Caco-2 (cell line): ENCODE data around the gene ZFYVE1. TPM values are rescaled to one million over a fixed set of nuclear protein-coding genes. Genes with fewer than 3 reads are reported as not detected.

Source experiments
- BruUV-seq: library from RNA; stranded (reverse); fragments of 400-500 nt; replicated peaks from 2 replicates; lab custom pipeline; 2021; lab: Mats Ljungman, UMichigan
- CTCF ChIA-PET: fragments of 300-600 bp; sonication (Branson Sonifier 250); formaldehyde crosslinking; loops from one replicate; lab custom pipeline; 2022; ENCODE audit warnings: antibody characterized with exemption; lab: Charles Lee
- POLR2A ChIA-PET: fragments of 300-600 bp; sonication (Branson Sonifier 250); formaldehyde crosslinking; loops from one replicate; lab custom pipeline; 2022; ENCODE audit warnings: antibody characterized with exemption; lab: Charles Lee
- DNase-seq, 2 experiments: peaks; one replicate each; pipeline versions ENCODE4 v3.0.0 to v3.0.0-alpha.2; 2020 to 2022
- H3K27me3 ChIP-seq: replicated peaks from 2 replicates; pipeline ENCODE4 v1.6.0; 2011; ENCODE audit warnings: low read length; ENCODE audit not compliant: control insufficient read depth, insufficient read depth
- H3K36me3 ChIP-seq: 2 replicates; pipeline ENCODE4 v1.5.1; 2011; ENCODE audit warnings: low read length; ENCODE audit not compliant: control insufficient read depth, insufficient read depth
- H3K4me1 ChIP-seq: fragments of 250-450 bp; sonication (Bioruptor Pico); 2 replicates; pipeline ENCODE4 v1.5.1; 2020; ENCODE audit warnings: mild to moderate bottlenecking
- H3K4me3 ChIP-seq: 2 replicates; pipeline ENCODE4 v1.5.1; 2011; ENCODE audit warnings: low read depth, mild to moderate bottlenecking, control low read depth, low read length
- H3K9me3 ChIP-seq: fragments of 250-450 bp; sonication (Bioruptor Pico); 2 replicates; pipeline ENCODE4 v1.5.1; 2020; ENCODE audit warnings: mild to moderate bottlenecking, moderate library complexity
- H3K27ac Mint-ChIP-seq: one replicate; pipeline ENCODE4 v1.8.0; 2022; ENCODE audit warnings: mixed read lengths; ENCODE audit not compliant: unreplicated experiment
- H3K27me3 Mint-ChIP-seq: one replicate; pipeline ENCODE4 v1.8.0; 2022; ENCODE audit warnings: mixed read lengths; ENCODE audit not compliant: insufficient read depth, unreplicated experiment
- H3K36me3 Mint-ChIP-seq: one replicate; pipeline ENCODE4 v1.8.0; 2022; ENCODE audit warnings: mild to moderate bottlenecking, mixed read lengths; ENCODE audit not compliant: insufficient read depth, unreplicated experiment
- H3K4me1 Mint-ChIP-seq: one replicate; pipeline ENCODE4 v1.8.0; 2022; ENCODE audit warnings: low read depth, mixed read lengths; ENCODE audit not compliant: unreplicated experiment
- H3K4me3 Mint-ChIP-seq: one replicate; pipeline ENCODE4 v1.8.0; 2022; ENCODE audit warnings: mild to moderate bottlenecking, moderate library complexity, mixed read lengths; ENCODE audit not compliant: unreplicated experiment
- H3K9me3 Mint-ChIP-seq: one replicate; pipeline ENCODE4 v1.8.0; 2022; ENCODE audit warnings: mixed read lengths; ENCODE audit not compliant: unreplicated experiment
- intact Hi-C: fragments of 100-400 bp; cut with micrococcal nuclease; formaldehyde crosslinking; loops from one replicate; pipeline ENCODE4 v1.10.0; 2022; ENCODE audit not compliant: unreplicated experiment
- total RNA-seq: library from RNA; stranded (reverse); gene quantifications from 2 replicates; pipeline ENCODE4 v1.2.3, GENCODE V29; 2022
- TF ChIP-seq, protein P1 (sequence below), 2 experiments: fragments of 200-600 bp in 1 of 2; IDR thresholded peaks; 1 replicate in 1 of 2; 2 replicates in 1 of 2; pipeline versions ENCODE4 v1.5.1 to v1.8.0; 2011 to 2022; ENCODE audit warnings: antibody characterized with exemption in 1 of 2, control low read depth in 1 of 2, inconsistent platforms in 1 of 2, low read depth in 1 of 2, low read length in 1 of 2, mild to moderate bottlenecking in 1 of 2, moderate library complexity in 1 of 2; ENCODE audit not compliant: insufficient read depth in 1 of 2, severe bottlenecking in 1 of 2, unreplicated experiment in 1 of 2

The ZFYVE1 gene
- total RNA-seq, 1 experiment from 2014 or later: 10.8 TPM

DNA sequence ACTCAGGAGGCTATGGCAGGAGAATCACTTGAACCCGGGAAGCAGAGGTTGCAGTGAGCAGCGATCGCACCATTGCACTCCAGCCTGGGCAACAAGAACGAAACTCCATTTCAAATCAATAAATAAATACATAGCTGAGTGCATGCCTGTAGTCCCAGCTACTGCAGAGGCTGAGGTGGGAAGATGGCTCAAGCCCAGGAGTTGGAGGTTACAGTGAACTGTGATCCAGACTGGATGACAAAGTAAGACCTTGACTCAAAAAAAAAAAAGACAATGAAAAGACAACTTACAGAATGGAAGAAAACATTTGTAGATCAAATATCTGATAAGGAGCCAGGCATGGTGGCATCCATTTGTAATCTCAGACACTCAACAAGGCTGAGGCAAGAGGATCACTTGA, 27.6 kb downstream of the ZFYVE1 start:
- Mint-ChIP-seq H3K27ac (no peak overlapping the region), H3K4me1 (no peaks in the 10 kb centered on the region), H3K4me3 (no peak overlapping the region), H3K9me3 (no peaks in the 10 kb centered on the region), H3K36me3 (peaks cover 7% of the 10 kb centered on the region), H3K27me3 (no peaks in the 10 kb centered on the region)
- ChIA-PET CTCF (interaction anchor here (0.6 kb wide), 1 partner anchor 8 kb away, joined by 3 read pairs; no protein-coding TSS in a partner anchor), POLR2A (no interaction called here)
- H3K27me3 ChIP-seq: no peaks in the 10 kb centered on the region
- no peak overlapping the region for H3K4me3 ChIP-seq
- BruUV-seq: no TSS peak
- TF ChIP-seq, protein P1, sequence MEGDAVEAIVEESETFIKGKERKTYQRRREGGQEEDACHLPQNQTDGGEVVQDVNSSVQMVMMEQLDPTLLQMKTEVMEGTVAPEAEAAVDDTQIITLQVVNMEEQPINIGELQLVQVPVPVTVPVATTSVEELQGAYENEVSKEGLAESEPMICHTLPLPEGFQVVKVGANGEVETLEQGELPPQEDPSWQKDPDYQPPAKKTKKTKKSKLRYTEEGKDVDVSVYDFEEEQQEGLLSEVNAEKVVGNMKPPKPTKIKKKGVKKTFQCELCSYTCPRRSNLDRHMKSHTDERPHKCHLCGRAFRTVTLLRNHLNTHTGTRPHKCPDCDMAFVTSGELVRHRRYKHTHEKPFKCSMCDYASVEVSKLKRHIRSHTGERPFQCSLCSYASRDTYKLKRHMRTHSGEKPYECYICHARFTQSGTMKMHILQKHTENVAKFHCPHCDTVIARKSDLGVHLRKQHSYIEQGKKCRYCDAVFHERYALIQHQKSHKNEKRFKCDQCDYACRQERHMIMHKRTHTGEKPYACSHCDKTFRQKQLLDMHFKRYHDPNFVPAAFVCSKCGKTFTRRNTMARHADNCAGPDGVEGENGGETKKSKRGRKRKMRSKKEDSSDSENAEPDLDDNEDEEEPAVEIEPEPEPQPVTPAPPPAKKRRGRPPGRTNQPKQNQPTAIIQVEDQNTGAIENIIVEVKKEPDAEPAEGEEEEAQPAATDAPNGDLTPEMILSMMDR (IDR thresholded peaks at IDR 0.05; ENCODE audit: insufficient read depth in 1 of 2, low read depth in 1 of 2, low read length in 1 of 2, severe bottlenecking in 1 of 2, unreplicated experiment in 1 of 2): no peak
- H3K4me1 ChIP-seq: no peaks in the 10 kb centered on the region
- H3K36me3 ChIP-seq: no peaks in the 10 kb centered on the region
- H3K9me3 ChIP-seq: no peaks in the 10 kb centered on the region
- DNase-seq: no peak
- intact Hi-C loops: no loop called here

DNA sequence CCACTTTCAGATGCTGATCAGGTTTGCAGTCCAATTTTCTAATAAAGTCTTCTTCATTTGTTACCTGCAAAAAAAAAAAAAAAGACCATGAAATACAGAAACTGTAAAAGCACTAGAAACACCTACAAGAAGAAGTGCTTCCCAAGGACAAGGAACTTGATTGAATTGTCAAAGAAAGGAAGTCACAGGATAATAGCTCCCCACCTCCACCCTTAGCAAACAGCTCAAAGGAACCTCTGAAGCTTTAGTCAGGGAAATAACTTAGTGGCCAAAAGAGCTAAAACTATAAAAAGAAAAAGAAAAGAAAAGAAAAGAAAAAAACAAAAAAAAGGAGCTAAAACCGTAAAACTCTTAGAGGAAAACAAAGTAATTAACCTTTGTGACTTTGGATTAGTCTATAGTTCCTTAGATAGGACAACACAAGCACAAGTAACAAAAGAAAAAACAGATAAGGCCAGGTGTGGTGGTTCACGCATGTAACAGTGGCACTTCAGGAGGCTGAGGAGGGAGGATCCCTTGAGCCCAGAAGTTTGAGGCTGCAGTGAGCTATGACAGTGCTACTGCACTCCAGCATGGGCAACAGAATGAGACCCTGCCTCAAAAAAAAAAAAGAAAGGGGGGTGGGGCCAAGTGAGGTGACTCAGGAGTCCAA, 28.5 kb downstream of the ZFYVE1 start:
- no peak for DNase-seq
- no peaks in the 10 kb centered on the region for H3K36me3 ChIP-seq
- no peaks in the 10 kb centered on the region for H3K9me3 ChIP-seq
- intact Hi-C loops: no loop called here
- POLR2A ChIA-PET: no interaction called here
- H3K27me3 ChIP-seq: no peaks in the 10 kb centered on the region
- CTCF ChIA-PET: no interaction called here
- no peaks in the 10 kb centered on the region for H3K9me3 Mint-ChIP-seq
- H3K27me3 Mint-ChIP-seq: no peaks in the 10 kb centered on the region
- no peak overlapping the region for H3K4me3 Mint-ChIP-seq
- no TSS peak for BruUV-seq
- TF ChIP-seq, protein P1 (IDR thresholded peaks at IDR 0.05; ENCODE audit: insufficient read depth in 1 of 2, low read depth in 1 of 2, low read length in 1 of 2, severe bottlenecking in 1 of 2, unreplicated experiment in 1 of 2): no peak
- H3K4me3 ChIP-seq: no peak overlapping the region
- H3K4me1 ChIP-seq: no peaks in the 10 kb centered on the region
- H3K27ac Mint-ChIP-seq: no peak overlapping the region
- peaks cover 7% of the 10 kb centered on the region for H3K36me3 Mint-ChIP-seq
- no peaks in the 10 kb centered on the region for H3K4me1 Mint-ChIP-seq

DNA sequence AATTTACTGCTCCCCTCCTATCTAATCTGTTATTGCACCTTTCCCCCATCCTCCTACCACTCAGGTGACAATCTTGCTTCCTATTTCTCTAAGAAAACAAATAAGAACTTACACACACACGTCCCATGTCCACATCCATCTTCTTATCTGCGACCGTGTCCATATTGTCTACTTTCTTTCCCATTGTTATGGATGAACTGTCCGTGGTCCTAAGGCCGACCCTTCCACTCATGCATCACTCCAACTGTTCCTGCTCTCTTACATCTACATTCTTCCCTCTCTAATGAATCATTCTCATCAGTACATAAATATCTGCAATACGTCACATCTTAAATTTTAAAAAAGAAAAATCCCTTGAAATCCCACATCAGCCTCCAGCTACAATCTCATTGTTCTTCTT, 30.0 kb downstream of the ZFYVE1 start:
- Mint-ChIP-seq H3K4me3 (no peak overlapping the region), H3K27ac (no peak overlapping the region), H3K27me3 (no peaks in the 10 kb centered on the region), H3K36me3 (peaks cover 18% of the 10 kb centered on the region), H3K4me1 (no peaks in the 10 kb centered on the region), H3K9me3 (no peaks in the 10 kb centered on the region)
- H3K4me1 ChIP-seq: no peaks in the 10 kb centered on the region
- no peak overlapping the region for H3K4me3 ChIP-seq
- ChIA-PET POLR2A (no interaction called here), CTCF (no interaction called here)
- no peaks in the 10 kb centered on the region for H3K9me3 ChIP-seq
- TF ChIP-seq, protein P1 (IDR thresholded peaks at IDR 0.05; ENCODE audit: insufficient read depth in 1 of 2, low read depth in 1 of 2, low read length in 1 of 2, severe bottlenecking in 1 of 2, unreplicated experiment in 1 of 2): no peak
- no peaks in the 10 kb centered on the region for H3K27me3 ChIP-seq
- intact Hi-C loops: no loop called here
- no peaks in the 10 kb centered on the region for H3K36me3 ChIP-seq
- no peak for DNase-seq
- BruUV-seq: no TSS peak
